HepG2 (cell line): ENCODE data around the gene RNF8. TPM values are rescaled to one million over a fixed set of nuclear protein-coding genes. Genes with fewer than 3 reads are reported as not detected.

Experiments used
- EED ChIP-seq: sonication (generic); formaldehyde crosslinking; IDR thresholded peaks from 2 replicates; pipeline ENCODE4 v1.5.0; 2020; ENCODE audit warnings: mild to moderate bottlenecking, missing genetic modification reagents
- HDAC2 ChIP-seq: sonication (generic); formaldehyde crosslinking; IDR thresholded peaks from 2 replicates; pipeline ENCODE4 v1.4.0; 2020; ENCODE audit warnings: missing genetic modification reagents
- MIER2 ChIP-seq: IDR thresholded peaks from 2 replicates; pipeline ENCODE4 v1.6.1; 2016; ENCODE audit warnings: missing biosample characterization, missing genetic modification reagents
- SRSF1 ChIP-seq: fragments of 200-400 bp; formaldehyde crosslinking; optimal IDR thresholded peaks from 2 replicates; pipeline ENCODE3; 2017; ENCODE audit warnings: mild to moderate bottlenecking, low read depth, low read length, moderate library complexity
- TCF12 ChIP-seq, 2 experiments: fragments of 450-650 bp in 1 of 2; sonication (generic) in 1 of 2; formaldehyde crosslinking in 1 of 2; IDR thresholded peaks; 2 replicates each; pipeline versions ENCODE4 v1.6.1 to v1.8.0; 2017 to 2022; ENCODE audit warnings: antibody characterized with exemption in 1 of 2, mild to moderate bottlenecking in 1 of 2, missing genetic modification reagents in 1 of 2, moderate library complexity in 1 of 2
- U2AF1 ChIP-seq: fragments of 200-400 bp; formaldehyde crosslinking; optimal IDR thresholded peaks from 2 replicates; pipeline ENCODE3; 2017; ENCODE audit warnings: mild to moderate bottlenecking, low read depth, low read length
- ZNF180 ChIP-seq: sonication (generic); formaldehyde crosslinking; IDR thresholded peaks from 2 replicates; pipeline ENCODE4 v1.4.0; 2020; ENCODE audit warnings: low read depth, missing genetic modification reagents, borderline replicate concordance
- ZNF556 ChIP-seq: sonication (generic); formaldehyde crosslinking; IDR thresholded peaks from 2 replicates; pipeline ENCODE4 v1.4.0; 2020; ENCODE audit warnings: mild to moderate bottlenecking, missing genetic modification reagents, borderline replicate concordance
- ZNF564 ChIP-seq: sonication (generic); formaldehyde crosslinking; IDR thresholded peaks from 2 replicates; pipeline ENCODE4 v1.8.1; 2023; ENCODE audit warnings: mild to moderate bottlenecking, missing genetic modification reagents
- ZNF616 ChIP-seq: sonication (generic); formaldehyde crosslinking; IDR thresholded peaks from 2 replicates; pipeline ENCODE4 v1.5.0; 2020; ENCODE audit warnings: low read depth, mild to moderate bottlenecking, missing genetic modification reagents
- ZNF780A ChIP-seq: sonication (generic); formaldehyde crosslinking; IDR thresholded peaks from 2 replicates; pipeline ENCODE4 v1.8.0; 2022; ENCODE audit warnings: mild to moderate bottlenecking, missing genetic modification reagents, moderate library complexity
- ZNF782 ChIP-seq: sonication (generic); formaldehyde crosslinking; IDR thresholded peaks from 2 replicates; pipeline ENCODE4 v1.4.0; 2020; ENCODE audit warnings: missing genetic modification reagents, mild to moderate bottlenecking, borderline replicate concordance
- polyA plus RNA-seq, 8 experiments: library from polyadenylated mRNA; depleted of rRNA in 3 of 8; stranded (reverse) in 7 of 8; unstranded in 1 of 8; fragments of >200 nt; fragmentation: Illumina TruSeq in 4 of 8; extraction: Trizol in 4 of 8; gene quantifications; 2 replicates each; pipeline versions ENCODE4 v1.2.1 to v1.2.3, GENCODE V29; 2011 to 2016; ENCODE audit warnings: low read depth in 4 of 8, missing spikeins in 1 of 8, mixed read lengths in 1 of 8; ENCODE audit not compliant: insufficient read depth in 1 of 8
- total RNA-seq, 5 experiments: library from RNA; depleted of rRNA; stranded (reverse); fragments of >200 nt; fragmentation: Illumina TruSeq; extraction: Trizol; gene quantifications; 2 replicates each; pipeline ENCODE4 v1.2.3, GENCODE V29; 2016; ENCODE audit warnings: low read depth in 1 of 5
- TF ChIP-seq, protein P1 (sequence below): sonication (generic); formaldehyde crosslinking; conservative IDR thresholded peaks from 2 replicates; pipeline ENCODE4 v1.4.0; 2020; ENCODE audit warnings: mild to moderate bottlenecking, missing genetic modification reagents, moderate library complexity
- TF ChIP-seq, protein P2 (sequence below): sonication (generic); formaldehyde crosslinking; IDR thresholded peaks from 2 replicates; pipeline ENCODE4 v1.8.1; 2022; ENCODE audit warnings: low read depth, mild to moderate bottlenecking, missing genetic modification reagents
- TF ChIP-seq, protein P3 (sequence below): IDR thresholded peaks from 2 replicates; pipeline ENCODE4 v1.6.1; 2018; ENCODE audit warnings: missing genetic modification reagents, mild to moderate bottlenecking, missing compliant biosample characterization
- TF ChIP-seq, protein P4 (sequence below): sonication (generic); formaldehyde crosslinking; IDR thresholded peaks from 2 replicates; pipeline ENCODE4 v1.8.0; 2022; ENCODE audit warnings: missing genetic modification reagents, mild to moderate bottlenecking, inconsistent platforms, borderline replicate concordance
- TF ChIP-seq, protein P5 (sequence below): sonication (generic); formaldehyde crosslinking; IDR thresholded peaks from 2 replicates; pipeline ENCODE4 v1.5.0; 2020; ENCODE audit warnings: missing genetic modification reagents, mild to moderate bottlenecking, borderline replicate concordance

RNF8 gene
- total and polyA plus RNA-seq, 2 of the 13 experiments (the other 11 are each of a cell fraction or from before 2014, with no cell fraction given): 21.8 to 47.6 TPM

DNA sequence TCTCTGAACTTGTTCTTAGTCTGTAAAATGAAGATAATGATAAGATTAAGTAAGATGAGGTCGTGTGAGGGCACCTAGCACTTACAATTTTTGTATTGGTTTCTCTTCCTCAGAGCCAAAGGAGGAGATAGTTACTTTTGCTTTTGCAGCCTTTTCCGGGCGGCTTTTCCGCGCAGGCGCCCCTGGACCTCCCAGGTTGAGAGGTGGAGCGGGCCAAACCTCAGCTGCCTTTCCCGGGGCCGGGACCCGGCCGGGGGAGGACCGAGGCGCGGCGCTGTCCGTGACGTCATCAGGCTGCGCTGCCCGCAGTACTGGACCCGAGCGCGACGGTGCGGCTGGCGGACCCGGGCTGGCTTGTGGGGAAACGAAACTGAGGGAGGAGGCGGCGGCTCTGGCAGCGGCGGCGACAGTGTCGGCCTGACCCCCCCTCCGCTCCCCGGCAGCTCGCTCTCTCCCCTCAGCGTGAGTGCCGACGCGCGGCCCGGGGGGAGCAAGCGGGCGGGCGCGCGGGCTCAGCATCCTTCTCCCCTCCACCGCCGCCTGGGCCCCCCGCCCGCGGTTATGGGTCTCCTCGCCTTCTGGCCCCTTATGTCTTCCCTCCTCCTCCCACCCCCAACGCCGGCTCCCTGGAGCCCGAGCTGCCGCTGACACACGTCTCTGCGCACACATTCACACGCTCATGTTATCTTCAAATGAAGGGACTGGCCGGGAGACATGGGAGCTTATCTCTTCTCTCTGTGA is 79.3 kb downstream of the RNF8 start, which contains the start of gene CMTR1 (continued):
- TF ChIP-seq, protein P1, sequence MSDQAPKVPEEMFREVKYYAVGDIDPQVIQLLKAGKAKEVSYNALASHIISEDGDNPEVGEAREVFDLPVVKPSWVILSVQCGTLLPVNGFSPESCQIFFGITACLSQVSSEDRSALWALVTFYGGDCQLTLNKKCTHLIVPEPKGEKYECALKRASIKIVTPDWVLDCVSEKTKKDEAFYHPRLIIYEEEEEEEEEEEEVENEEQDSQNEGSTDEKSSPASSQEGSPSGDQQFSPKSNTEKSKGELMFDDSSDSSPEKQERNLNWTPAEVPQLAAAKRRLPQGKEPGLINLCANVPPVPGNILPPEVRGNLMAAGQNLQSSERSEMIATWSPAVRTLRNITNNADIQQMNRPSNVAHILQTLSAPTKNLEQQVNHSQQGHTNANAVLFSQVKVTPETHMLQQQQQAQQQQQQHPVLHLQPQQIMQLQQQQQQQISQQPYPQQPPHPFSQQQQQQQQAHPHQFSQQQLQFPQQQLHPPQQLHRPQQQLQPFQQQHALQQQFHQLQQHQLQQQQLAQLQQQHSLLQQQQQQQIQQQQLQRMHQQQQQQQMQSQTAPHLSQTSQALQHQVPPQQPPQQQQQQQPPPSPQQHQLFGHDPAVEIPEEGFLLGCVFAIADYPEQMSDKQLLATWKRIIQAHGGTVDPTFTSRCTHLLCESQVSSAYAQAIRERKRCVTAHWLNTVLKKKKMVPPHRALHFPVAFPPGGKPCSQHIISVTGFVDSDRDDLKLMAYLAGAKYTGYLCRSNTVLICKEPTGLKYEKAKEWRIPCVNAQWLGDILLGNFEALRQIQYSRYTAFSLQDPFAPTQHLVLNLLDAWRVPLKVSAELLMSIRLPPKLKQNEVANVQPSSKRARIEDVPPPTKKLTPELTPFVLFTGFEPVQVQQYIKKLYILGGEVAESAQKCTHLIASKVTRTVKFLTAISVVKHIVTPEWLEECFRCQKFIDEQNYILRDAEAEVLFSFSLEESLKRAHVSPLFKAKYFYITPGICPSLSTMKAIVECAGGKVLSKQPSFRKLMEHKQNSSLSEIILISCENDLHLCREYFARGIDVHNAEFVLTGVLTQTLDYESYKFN (CRISPR knock-in tag): peak; percentile 51; the same call in 1 of the 2 replicates
- TF ChIP-seq HDAC2 (peak; percentile 68), TCF12 (IDR thresholded peaks at IDR 0.05) (no peak), TCF12 (CRISPR knock-in tag; IDR thresholded peaks at IDR 0.05) (peak; percentile 11; the same call in 1 of the 2 replicates), ZNF616 (CRISPR knock-in tag) (peak; percentile 78; the same call in 1 of the 2 replicates), EED (CRISPR knock-in tag) (peak; percentile 70; the same call in 1 of the 2 replicates), ZNF782 (CRISPR knock-in tag) (peak; percentile 92; the same call in 1 of the 2 replicates), ZNF564 (CRISPR knock-in tag) (peak; percentile 91; the same call in 1 of the 2 replicates), ZNF556 (peak; percentile 94; the same call in 1 of the 2 replicates), MIER2 (CRISPR knock-in tag) (0 out of 2 replicates have a peak, but pooled peaks have one; percentile 27), ZNF780A (CRISPR knock-in tag) (no peak; the same call in 1 of the 2 replicates), SRSF1 (peak; percentile 80), U2AF1 (no peak), ZNF180 (CRISPR knock-in tag) (no peak)
- TF ChIP-seq, protein P2, sequence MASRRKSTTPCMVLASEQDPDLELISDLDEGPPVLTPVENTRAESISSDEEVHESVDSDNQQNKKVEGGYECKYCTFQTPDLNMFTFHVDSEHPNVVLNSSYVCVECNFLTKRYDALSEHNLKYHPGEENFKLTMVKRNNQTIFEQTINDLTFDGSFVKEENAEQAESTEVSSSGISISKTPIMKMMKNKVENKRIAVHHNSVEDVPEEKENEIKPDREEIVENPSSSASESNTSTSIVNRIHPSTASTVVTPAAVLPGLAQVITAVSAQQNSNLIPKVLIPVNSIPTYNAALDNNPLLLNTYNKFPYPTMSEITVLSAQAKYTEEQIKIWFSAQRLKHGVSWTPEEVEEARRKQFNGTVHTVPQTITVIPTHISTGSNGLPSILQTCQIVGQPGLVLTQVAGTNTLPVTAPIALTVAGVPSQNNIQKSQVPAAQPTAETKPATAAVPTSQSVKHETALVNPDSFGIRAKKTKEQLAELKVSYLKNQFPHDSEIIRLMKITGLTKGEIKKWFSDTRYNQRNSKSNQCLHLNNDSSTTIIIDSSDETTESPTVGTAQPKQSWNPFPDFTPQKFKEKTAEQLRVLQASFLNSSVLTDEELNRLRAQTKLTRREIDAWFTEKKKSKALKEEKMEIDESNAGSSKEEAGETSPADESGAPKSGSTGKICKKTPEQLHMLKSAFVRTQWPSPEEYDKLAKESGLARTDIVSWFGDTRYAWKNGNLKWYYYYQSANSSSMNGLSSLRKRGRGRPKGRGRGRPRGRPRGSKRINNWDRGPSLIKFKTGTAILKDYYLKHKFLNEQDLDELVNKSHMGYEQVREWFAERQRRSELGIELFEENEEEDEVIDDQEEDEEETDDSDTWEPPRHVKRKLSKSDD (CRISPR knock-in tag): peak; percentile 89
- TF ChIP-seq, protein P3, sequence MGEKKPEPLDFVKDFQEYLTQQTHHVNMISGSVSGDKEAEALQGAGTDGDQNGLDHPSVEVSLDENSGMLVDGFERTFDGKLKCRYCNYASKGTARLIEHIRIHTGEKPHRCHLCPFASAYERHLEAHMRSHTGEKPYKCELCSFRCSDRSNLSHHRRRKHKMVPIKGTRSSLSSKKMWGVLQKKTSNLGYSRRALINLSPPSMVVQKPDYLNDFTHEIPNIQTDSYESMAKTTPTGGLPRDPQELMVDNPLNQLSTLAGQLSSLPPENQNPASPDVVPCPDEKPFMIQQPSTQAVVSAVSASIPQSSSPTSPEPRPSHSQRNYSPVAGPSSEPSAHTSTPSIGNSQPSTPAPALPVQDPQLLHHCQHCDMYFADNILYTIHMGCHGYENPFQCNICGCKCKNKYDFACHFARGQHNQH (CRISPR knock-in tag): peak; percentile 81
- TF ChIP-seq, protein P4, sequence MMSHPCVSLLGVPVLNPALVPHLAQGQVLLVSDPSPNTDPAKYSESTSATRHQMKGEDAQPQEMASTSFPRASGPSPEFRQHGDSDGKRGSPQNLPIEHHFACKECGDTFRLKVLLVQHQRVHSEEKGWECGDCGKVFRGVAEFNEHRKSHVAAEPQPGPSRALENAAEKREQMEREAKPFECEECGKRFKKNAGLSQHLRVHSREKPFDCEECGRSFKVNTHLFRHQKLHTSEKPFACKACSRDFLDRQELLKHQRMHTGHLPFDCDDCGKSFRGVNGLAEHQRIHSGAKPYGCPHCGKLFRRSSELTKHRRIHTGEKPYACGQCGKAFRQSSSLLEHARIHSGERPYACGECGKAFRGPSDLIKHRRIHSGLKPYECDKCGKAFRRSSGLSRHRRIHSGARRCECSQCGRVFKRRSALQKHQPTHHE (CRISPR knock-in tag): peak; percentile 92
- TF ChIP-seq, protein P5, sequence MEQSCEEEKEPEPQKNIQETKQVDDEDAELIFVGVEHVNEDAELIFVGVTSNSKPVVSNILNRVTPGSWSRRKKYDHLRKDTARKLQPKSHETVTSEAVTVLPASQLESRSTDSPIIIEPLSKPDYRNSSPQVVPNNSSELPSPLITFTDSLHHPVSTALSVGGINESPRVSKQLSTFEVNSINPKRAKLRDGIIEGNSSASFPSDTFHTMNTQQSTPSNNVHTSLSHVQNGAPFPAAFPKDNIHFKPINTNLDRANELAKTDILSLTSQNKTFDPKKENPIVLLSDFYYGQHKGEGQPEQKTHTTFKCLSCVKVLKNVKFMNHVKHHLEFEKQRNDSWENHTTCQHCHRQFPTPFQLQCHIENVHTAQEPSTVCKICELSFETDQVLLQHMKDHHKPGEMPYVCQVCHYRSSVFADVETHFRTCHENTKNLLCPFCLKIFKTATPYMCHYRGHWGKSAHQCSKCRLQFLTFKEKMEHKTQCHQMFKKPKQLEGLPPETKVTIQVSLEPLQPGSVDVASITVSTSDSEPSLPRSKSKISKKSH (CRISPR knock-in tag): peak; percentile 74
